Measurements from ENCODE around the gene GET4.

GRCh38 chr7:927031-927671 lies 50.8 kb downstream of the GET4 start:
- TF ChIP-seq CTCF (IDR thresholded peaks at IDR 0.05): no peak
- TF ChIP-seq POLR2A (IDR thresholded peaks at IDR 0.05): no peak

Measured in right lobe of liver (tissue), 4 donors.